Right atrium auricular region (tissue), 2 donors: ENCODE data around the gene RBMS1. TPM values are rescaled to one million over a fixed set of nuclear protein-coding genes. Genes with fewer than 3 reads are reported as not detected.

ENCODE experiments used
- DNase-seq: peaks from one replicate; pipeline ENCODE4 v3.0.0-alpha.2; 2019; ENCODE audit warnings: low spot score
- H3K27ac ChIP-seq, 2 donors: fragments of 200-600 bp; sonication (generic); 1 replicate in 1 of 2; 2 replicates in 1 of 2; pipeline ENCODE4 v1.5.1; 2016 to 2019
- H3K27me3 ChIP-seq, 2 donors: fragments of 200-600 bp; sonication (generic); one replicate each; pipeline versions ENCODE4 v1.5.1 to v1.6.0; 2017 to 2019
- H3K36me3 ChIP-seq: fragments of 200-600 bp; sonication (generic); one replicate; pipeline ENCODE4 v1.5.1; 2016
- H3K4me1 ChIP-seq, 2 donors: fragments of 200-600 bp; sonication (generic); one replicate each; pipeline versions ENCODE4 v1.5.1 to v1.6.0; 2017 to 2019
- H3K4me3 ChIP-seq, 2 donors: fragments of 200-600 bp; sonication (generic); 1 replicate in 1 of 2; 2 replicates in 1 of 2; pipeline ENCODE4 v1.5.1; 2017 to 2019; ENCODE audit warnings: mild to moderate bottlenecking in 1 of 2, moderate library complexity in 1 of 2
- H3K9me3 ChIP-seq, 2 donors: fragments of 200-600 bp; sonication (generic); one replicate each; pipeline ENCODE4 v1.5.1; 2019
- total RNA-seq, 2 donors: library from RNA; depleted of rRNA; stranded (reverse); fragments of >200 nt; gene quantifications; one replicate each; pipeline ENCODE4 v1.1.0, GENCODE V29; 2016
- TF ChIP-seq, protein P1 (sequence below), 2 donors: fragments of 200-600 bp; sonication (generic); IDR thresholded peaks; one replicate each; pipeline ENCODE4 v1.5.1; 2019; ENCODE audit warnings: antibody characterized with exemption in 2 of 2

Gene RBMS1
- total RNA-seq, 2 donors from 2014 or later = 52.3 to 57.0 TPM

DNA sequence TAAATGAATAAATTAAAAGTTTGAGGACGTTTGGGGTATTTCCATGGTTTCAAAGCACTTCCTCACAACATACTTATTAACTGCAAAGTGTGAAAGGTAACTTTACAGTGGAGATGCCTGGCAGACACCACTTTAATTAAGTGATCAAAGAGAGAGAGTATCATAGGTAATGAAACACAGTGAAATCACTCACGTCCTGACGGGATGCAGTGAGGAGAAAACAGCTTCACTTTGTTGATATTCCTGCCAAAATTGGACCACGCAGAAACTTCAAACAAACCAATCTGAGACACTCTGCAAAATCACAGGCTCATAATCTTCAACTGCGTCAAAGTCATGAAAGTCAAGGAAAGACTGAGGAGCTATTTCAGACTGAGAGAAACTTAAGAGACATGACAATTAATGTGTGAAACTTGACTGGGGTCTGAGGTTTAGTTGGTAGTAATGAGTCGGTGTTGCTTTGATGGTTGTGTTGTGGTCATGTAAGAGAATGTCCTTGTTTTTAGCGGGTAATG, 227.5 kb downstream of the RBMS1 start:
- TF ChIP-seq, protein P1, sequence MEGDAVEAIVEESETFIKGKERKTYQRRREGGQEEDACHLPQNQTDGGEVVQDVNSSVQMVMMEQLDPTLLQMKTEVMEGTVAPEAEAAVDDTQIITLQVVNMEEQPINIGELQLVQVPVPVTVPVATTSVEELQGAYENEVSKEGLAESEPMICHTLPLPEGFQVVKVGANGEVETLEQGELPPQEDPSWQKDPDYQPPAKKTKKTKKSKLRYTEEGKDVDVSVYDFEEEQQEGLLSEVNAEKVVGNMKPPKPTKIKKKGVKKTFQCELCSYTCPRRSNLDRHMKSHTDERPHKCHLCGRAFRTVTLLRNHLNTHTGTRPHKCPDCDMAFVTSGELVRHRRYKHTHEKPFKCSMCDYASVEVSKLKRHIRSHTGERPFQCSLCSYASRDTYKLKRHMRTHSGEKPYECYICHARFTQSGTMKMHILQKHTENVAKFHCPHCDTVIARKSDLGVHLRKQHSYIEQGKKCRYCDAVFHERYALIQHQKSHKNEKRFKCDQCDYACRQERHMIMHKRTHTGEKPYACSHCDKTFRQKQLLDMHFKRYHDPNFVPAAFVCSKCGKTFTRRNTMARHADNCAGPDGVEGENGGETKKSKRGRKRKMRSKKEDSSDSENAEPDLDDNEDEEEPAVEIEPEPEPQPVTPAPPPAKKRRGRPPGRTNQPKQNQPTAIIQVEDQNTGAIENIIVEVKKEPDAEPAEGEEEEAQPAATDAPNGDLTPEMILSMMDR (IDR thresholded peaks at IDR 0.05) = no peak
- H3K27ac ChIP-seq = no peak overlapping the region
- H3K4me3 ChIP-seq = no peak overlapping the region
- no peak for DNase-seq
- H3K4me1 ChIP-seq = peaks cover 0 to 21% of the 10 kb centered on the region in 2 donors
- H3K9me3 ChIP-seq = no peaks in the 10 kb centered on the region
- no peaks in the 10 kb centered on the region for H3K36me3 ChIP-seq
- no peaks in the 10 kb centered on the region for H3K27me3 ChIP-seq

DNA sequence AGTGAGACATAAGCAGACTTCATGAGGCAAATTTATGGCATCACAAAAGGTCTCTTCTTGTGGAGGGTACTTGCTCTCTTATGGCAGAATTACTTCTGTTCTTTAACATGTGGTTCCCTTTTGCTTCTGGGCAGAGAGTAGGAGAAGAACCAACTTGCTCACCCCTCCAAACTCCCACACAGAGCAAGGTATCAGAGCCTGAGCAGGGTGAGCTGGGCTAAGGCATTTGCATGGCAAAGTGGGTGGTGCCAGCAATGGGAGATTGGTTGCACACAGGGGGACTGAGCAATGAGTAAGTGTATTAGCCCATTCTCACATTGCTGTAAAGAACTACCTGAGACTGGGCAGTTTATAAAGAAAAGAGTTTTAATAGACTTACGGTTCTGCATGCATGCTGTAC, 229.3 kb downstream of the RBMS1 start:
- Histone ChIP-seq H3K9me3 (no peaks in the 10 kb centered on the region), H3K36me3 (no peaks in the 10 kb centered on the region), H3K4me3 (no peak overlapping the region), H3K4me1 (peaks cover 0 to 7% of the 10 kb centered on the region in 2 donors), H3K27me3 (no peaks in the 10 kb centered on the region), H3K27ac (no peak overlapping the region)
- DNase-seq = no peak
- TF ChIP-seq, protein P1 (IDR thresholded peaks at IDR 0.05) = no peak

DNA sequence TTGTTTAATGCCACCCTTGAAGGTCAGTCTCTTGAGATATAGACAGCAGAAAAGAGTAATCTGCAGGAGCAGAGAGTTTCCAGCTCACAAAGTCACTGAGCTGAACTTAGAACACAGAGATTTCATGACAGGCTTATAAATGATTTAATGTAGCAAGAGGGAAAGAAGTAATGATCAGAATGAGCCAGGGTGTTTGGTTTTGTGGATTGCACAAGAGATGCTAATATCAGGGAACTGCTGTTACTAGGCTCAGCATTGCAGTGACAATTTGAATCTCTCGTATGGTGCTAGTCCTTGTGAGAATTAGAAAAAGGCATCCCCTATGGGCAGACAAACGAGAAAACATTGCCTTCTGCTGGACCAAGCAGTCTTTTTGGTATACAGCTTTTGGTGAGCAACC, 231.9 kb downstream of the RBMS1 start:
- DNase-seq = no peak
- H3K27me3 ChIP-seq = no peaks in the 10 kb centered on the region
- no peak overlapping the region for H3K27ac ChIP-seq
- no peaks in the 10 kb centered on the region for H3K36me3 ChIP-seq
- H3K9me3 ChIP-seq = no peaks in the 10 kb centered on the region
- TF ChIP-seq, protein P1 (IDR thresholded peaks at IDR 0.05) = no peak
- no peaks in the 10 kb centered on the region for H3K4me1 ChIP-seq
- no peak overlapping the region for H3K4me3 ChIP-seq

DNA sequence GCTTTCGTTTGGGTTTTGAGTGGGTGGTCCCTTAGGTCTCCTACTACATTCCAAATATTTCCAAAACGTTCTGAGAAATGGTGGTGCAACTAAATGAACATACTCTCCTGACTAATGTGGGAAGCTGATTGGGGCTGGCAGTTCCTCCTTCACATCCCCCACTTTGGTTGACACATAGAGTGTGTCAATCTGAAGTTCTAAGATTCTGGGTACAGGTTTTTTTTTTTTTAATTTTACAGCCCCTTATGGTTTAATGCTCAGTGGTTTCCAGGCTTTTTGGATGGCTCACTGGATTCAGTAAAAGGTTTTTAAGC, 235.2 kb downstream of the RBMS1 start:
- DNase-seq = no peak
- TF ChIP-seq, protein P1 (IDR thresholded peaks at IDR 0.05) = no peak
- H3K27ac ChIP-seq = no peak overlapping the region
- H3K4me3 ChIP-seq = no peak overlapping the region
- no peaks in the 10 kb centered on the region for H3K36me3 ChIP-seq
- H3K27me3 ChIP-seq = no peaks in the 10 kb centered on the region
- H3K9me3 ChIP-seq = no peaks in the 10 kb centered on the region
- H3K4me1 ChIP-seq = peaks cover 0 to 5% of the 10 kb centered on the region in 2 donors

DNA sequence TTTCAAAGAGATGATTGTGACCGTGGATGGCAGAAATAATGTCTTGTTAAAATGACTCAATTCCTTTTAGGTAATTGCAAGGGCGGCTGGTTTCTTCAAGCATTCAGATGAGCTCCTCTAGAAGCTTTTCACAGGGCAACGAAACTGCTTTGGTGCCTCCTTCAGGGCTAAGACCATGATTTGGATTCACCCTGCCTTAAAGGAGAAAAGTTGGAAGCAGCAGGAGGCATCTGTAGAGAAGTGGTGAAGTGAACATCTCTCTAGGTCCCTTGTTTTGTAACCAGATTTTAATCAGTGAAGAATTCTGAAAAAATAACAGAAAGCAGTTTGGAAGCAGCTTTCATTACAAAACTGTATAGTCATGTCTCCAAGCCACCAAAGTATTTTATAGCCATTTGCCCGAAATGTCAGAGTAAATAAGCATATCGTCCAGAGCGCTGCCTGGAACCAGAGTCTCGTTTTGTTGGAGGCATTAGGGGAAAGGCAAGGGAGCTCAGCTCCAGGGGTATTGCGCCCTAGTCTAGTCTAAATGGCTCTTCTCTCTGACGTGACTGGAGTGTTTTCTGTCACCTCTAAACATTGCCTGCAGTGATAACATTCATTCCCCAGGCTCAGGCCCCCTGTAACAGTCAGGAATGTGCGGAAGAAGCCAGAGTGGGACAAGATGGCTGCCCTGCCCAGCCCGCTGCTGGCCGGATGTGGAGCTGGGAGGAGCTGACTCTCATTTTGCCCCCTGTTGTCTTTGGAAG, 235.7 kb downstream of the RBMS1 start:
- H3K9me3 ChIP-seq = no peaks in the 10 kb centered on the region
- no peaks in the 10 kb centered on the region for H3K27me3 ChIP-seq
- peaks cover 0 to 10% of the 10 kb centered on the region in 2 donors for H3K4me1 ChIP-seq
- H3K4me3 ChIP-seq = no peak overlapping the region
- TF ChIP-seq, protein P1 (IDR thresholded peaks at IDR 0.05) = no peak
- DNase-seq = no peak
- no peaks in the 10 kb centered on the region for H3K36me3 ChIP-seq
- peak overlapping the region in 1 of 2 donors; percentile 59 for H3K27ac ChIP-seq
